HG03095 (cell line): ENCODE data around the gene AIPL1.

Experiments used
- ATAC-seq: cut with Tn5 transposase; IDR thresholded peaks from one replicate; pipeline ENCODE4 v1.9.1; 2021; ENCODE audit warnings: moderate library complexity; ENCODE audit not compliant: unreplicated experiment

AIPL1 gene

GRCh38 chr17:6421700-6422604, 13.0 kb downstream of the AIPL1 start:
- no peak for ATAC-seq

- ATAC-seq, result no peak
These were observed 14.7 kb downstream of the AIPL1 start for GRCh38 chr17:6420173-6420641.

- no peak for ATAC-seq
These were observed 19.3 kb downstream of the AIPL1 start for GRCh38 chr17:6415616-6416015.

GRCh38 chr17:6413065-6413464, 21.9 kb downstream of the AIPL1 start:
- ATAC-seq, result no peak

GRCh38 chr17:6408735-6409134, 26.2 kb downstream of the AIPL1 start:
- no peak for ATAC-seq

- no peak for ATAC-seq
These were observed 26.6 kb downstream of the AIPL1 start for GRCh38 chr17:6408276-6408675.

GRCh38 chr17:6402258-6402657, 32.7 kb downstream of the AIPL1 start:
- ATAC-seq, result no peak

- no peak for ATAC-seq
These were observed 36.0 kb downstream of the AIPL1 start for GRCh38 chr17:6398955-6399354.

GRCh38 chr17:6394055-6394606, 40.8 kb downstream of the AIPL1 start:
- ATAC-seq, result no peak

- ATAC-seq, result no peak
These were observed 41.5 kb downstream of the AIPL1 start for GRCh38 chr17:6393351-6393952.

- ATAC-seq, result no peak
These were observed 42.1 kb downstream of the AIPL1 start for GRCh38 chr17:6392609-6393350.

GRCh38 chr17:6388416-6388815, 46.5 kb downstream of the AIPL1 start:
- no peak for ATAC-seq

- ATAC-seq, result no peak
These were observed 47.1 kb downstream of the AIPL1 start for GRCh38 chr17:6387858-6388257.

- ATAC-seq, result no peak
These were observed 47.5 kb downstream of the AIPL1 start for GRCh38 chr17:6387442-6387841.

- no peak for ATAC-seq
These were observed 48.8 kb downstream of the AIPL1 start for GRCh38 chr17:6386041-6386630.

GRCh38 chr17:6384481-6384880, 50.4 kb downstream of the AIPL1 start:
- ATAC-seq, result no peak

- no peak for ATAC-seq
These were observed 53.1 kb downstream of the AIPL1 start for GRCh38 chr17:6381526-6382465.

- ATAC-seq, result no peak
These were observed 53.9 kb downstream of the AIPL1 start for GRCh38 chr17:6380915-6381438.

GRCh38 chr17:6377906-6378305, 57.0 kb downstream of the AIPL1 start:
- no peak for ATAC-seq
